Small intestine (tissue), 7 donors: ENCODE data around the gene PACRG. TPM values are rescaled to one million over a fixed set of nuclear protein-coding genes. Genes with fewer than 3 reads are reported as not detected.

ENCODE experiments used
- DNase-seq, 2 donors: peaks; one replicate each; pipeline versions ENCODE4 v3.0.0 to v3.0.0-alpha.2; 2013
- FAIRE-seq: peaks from 2 replicates; lab custom pipeline; 2012; peaks lifted over from hg19 to GRCh38; lab: Jason Lieb, UNC
- H3K27ac ChIP-seq, 3 donors: one replicate each; pipeline ENCODE4 v1.5.1; 2013; ENCODE audit warnings: low read length in 2 of 3, mild to moderate bottlenecking in 2 of 3, control low read depth in 1 of 3, inconsistent platforms in 1 of 3, low read depth in 1 of 3, moderate library complexity in 1 of 3
- H3K27me3 ChIP-seq, 3 donors: one replicate each; pipeline ENCODE4 v1.6.1; 2013; ENCODE audit warnings: low read length in 3 of 3, inconsistent platforms in 1 of 3; ENCODE audit not compliant: control insufficient read depth in 3 of 3, insufficient read depth in 3 of 3
- H3K36me3 ChIP-seq, 3 donors: one replicate each; pipeline ENCODE4 v1.6.1; 2013; ENCODE audit warnings: low read length in 3 of 3, inconsistent platforms in 1 of 3, low read depth in 1 of 3, mild to moderate bottlenecking in 1 of 3, moderate library complexity in 1 of 3; ENCODE audit not compliant: control insufficient read depth in 3 of 3, insufficient read depth in 2 of 3
- H3K4me1 ChIP-seq, 3 donors: one replicate each; pipeline ENCODE4 v1.6.1; 2013; ENCODE audit warnings: low read length in 2 of 3, inconsistent platforms in 1 of 3, low read depth in 1 of 3, mild to moderate bottlenecking in 1 of 3, moderate library complexity in 1 of 3; ENCODE audit not compliant: control insufficient read depth in 3 of 3, insufficient read depth in 2 of 3
- H3K4me3 ChIP-seq, 3 donors: one replicate each; pipeline ENCODE4 v1.5.1; 2013; ENCODE audit warnings: low read length in 3 of 3, control low read depth in 1 of 3, inconsistent platforms in 1 of 3, low read depth in 1 of 3, mild to moderate bottlenecking in 1 of 3, moderate library complexity in 1 of 3
- H3K9me3 ChIP-seq, 2 donors: one replicate each; pipeline ENCODE4 v1.6.1; 2013; ENCODE audit warnings: low read depth in 1 of 2, low read length in 1 of 2; ENCODE audit not compliant: control insufficient read depth in 2 of 2, insufficient read depth in 1 of 2
- WGBS, 3 donors: extraction: QIAGEN DNeasy Blood & Tissue Kit; methylation state at CpG; one replicate each; pipeline ENCODE4 v1.1.7; 2013; 5-methylcytosine and 5-hydroxymethylcytosine counted together
- polyA plus RNA-seq, 4 donors: library from polyadenylated mRNA; stranded (reverse) in 3 of 4; unstranded in 1 of 4; fragments of 200-250 nt in 3 of 4; fragments of 120-200 nt in 1 of 4; gene quantifications; one replicate each; pipeline versions ENCODE4 v1.2.1 to v1.2.3, GENCODE V29; 2013
- donor health status: healthy with polysubstance abuse.
- donor health status: control.
- donor health status: control.
- donor health status: Bipolar disorder and iron deficiency.
- donor health status: healthy.

The PACRG gene
- polyA plus RNA-seq, 4 donors: 0.49 to 1.5 TPM; not detected in 2

DNA sequence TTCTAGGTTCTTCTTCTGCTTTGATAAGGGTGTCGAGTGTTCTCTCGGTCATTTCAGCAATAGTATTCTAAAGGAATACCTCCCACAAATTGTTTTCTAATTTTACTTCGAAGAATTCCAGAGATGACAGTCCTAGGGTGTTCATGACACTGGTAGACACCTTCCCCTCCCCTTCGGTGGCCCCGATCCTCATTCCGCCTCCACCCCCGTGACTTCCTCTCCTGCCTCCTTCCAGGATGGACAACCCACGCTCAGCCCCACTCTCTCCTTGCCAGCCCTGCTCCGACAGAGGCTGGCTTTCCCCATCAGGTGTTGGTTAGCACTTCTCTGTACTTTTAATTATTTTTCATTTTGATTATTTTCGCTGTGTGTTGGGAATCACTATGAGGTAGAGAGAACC lies 431.9 kb downstream of the PACRG start:
- DNase-seq (no peak), FAIRE-seq (no peak)
- 72 to 77% (median 76%) methylated on average over 10 of the region's 10 CpGs for WGBS, 3 donors
- H3K36me3 ChIP-seq: no peaks in the 10 kb centered on the region
- H3K27ac ChIP-seq: no peak overlapping the region
- H3K4me3 ChIP-seq: no peak overlapping the region
- H3K27me3 ChIP-seq: no peaks in the 10 kb centered on the region
- H3K9me3 ChIP-seq: peaks cover 0 to 3% of the 10 kb centered on the region in 2 donors
- H3K4me1 ChIP-seq: no peaks in the 10 kb centered on the region

DNA sequence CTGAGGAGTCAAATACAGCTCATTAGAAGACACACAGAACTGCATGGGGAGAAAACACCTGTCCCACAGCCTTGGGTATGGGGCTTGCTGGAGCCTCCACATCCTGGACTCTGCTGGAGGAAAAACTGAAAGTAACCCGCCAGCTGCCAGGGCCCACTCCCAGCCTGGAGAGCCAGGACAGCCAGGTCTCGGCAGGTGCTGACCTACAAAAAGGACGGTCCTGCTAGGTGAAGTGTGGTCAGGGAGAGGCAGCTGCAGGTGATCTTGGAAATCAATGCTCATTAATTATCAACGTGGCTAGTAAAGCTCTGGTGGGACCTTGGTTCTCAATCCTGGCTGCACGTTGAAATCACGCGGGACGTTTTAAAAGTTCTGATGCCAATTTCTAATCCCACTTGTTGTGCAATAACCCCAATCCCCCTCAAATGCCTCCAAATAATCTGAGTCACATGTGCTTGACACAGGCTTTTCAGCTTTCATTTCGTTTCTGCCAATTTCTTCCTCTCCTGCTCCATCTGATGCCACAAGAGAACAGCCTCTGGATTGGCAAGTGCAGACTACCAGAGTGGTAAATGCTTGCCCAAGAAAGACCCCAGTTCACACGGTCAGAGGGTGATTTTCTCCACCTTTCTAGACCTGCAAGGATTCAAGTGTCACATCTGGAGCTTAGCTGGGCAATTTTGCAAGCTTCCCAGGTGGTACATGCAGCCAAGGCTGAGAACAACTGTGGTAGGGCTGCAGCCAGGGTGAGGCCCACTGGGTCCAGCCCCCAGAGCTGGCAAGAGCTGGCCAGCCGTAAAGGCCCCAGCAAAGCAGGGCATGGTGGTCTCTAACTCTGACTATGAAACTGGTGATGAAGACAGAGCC lies 434.5 kb downstream of the PACRG start:
- Histone ChIP-seq H3K4me3 (no peak overlapping the region), H3K36me3 (no peaks in the 10 kb centered on the region), H3K9me3 (peaks cover 0 to 3% of the 10 kb centered on the region in 2 donors), H3K4me1 (no peaks in the 10 kb centered on the region), H3K27me3 (no peaks in the 10 kb centered on the region), H3K27ac (no peak overlapping the region)
- FAIRE-seq: no peak
- no peak for DNase-seq
- 72 to 82% (median 74%) methylated on average over 11 of the region's 11 CpGs for WGBS, 3 donors

DNA sequence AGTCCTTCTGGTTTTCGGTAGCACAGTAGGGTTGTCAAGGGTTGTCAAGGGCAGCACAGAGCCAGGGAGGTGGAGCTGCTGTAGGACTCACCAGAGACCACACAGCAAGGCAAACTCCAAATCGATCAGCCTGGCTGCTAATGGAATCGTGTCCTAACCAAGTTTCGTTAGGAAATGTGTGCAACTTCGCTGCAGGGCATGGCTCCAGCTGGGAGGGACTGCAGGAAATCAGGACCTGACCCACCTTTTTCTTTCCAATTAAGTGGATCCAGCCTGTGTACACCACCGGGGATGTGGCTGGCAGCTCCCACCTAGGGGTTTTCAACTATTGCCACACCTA lies 435.1 kb downstream of the PACRG start:
- Histone ChIP-seq H3K27me3 (no peaks in the 10 kb centered on the region), H3K4me3 (no peak overlapping the region), H3K4me1 (no peaks in the 10 kb centered on the region), H3K27ac (no peak overlapping the region), H3K36me3 (no peaks in the 10 kb centered on the region), H3K9me3 (peaks cover 0 to 3% of the 10 kb centered on the region in 2 donors)
- WGBS, 3 donors: 63 to 78% (median 78%) methylated on average over 6 of the region's 6 CpGs
- no peak for FAIRE-seq
- no peak for DNase-seq

DNA sequence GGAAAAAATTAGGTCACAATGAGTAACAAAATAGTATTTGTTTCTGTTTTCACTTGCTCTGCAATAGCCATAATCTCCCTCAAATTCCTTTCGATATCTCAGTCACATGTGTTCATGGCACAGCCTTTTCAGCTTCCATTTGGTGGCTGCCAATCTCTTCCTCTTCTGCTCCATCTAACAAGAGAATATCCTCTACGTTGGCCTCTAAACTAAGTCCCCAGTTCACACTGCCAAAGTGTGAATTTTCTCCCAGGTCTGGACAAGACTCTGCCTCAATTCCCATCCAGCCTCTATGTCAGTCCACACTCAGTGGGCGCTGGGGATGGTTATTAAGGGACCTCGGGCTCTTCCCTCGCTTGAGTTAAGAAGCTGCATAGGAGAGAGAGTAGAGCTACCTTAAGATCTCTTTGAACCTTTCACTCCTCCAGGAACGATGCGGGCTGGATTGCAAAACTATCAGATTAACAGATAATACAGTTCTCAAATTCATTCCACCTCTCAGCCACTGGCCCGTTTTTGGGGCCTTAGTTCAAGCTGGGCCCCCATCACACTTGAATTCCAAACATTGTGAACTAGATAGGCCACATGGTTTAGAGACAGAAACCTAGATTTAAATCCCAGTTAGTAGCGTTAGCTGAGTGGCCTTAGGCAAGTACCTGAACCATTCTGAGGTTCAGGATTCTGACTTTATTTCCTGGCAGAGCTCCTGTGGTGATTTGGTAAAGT lies 436.6 kb downstream of the PACRG start:
- Histone ChIP-seq H3K27ac (no peak overlapping the region), H3K36me3 (no peaks in the 10 kb centered on the region), H3K27me3 (no peaks in the 10 kb centered on the region), H3K4me1 (no peaks in the 10 kb centered on the region), H3K4me3 (no peak overlapping the region), H3K9me3 (peaks cover 0 to 3% of the 10 kb centered on the region in 2 donors)
- WGBS, 3 donors: 76 to 78% (median 77%) methylated on average over 9 of the region's 9 CpGs
- FAIRE-seq: no peak
- no peak for DNase-seq

DNA sequence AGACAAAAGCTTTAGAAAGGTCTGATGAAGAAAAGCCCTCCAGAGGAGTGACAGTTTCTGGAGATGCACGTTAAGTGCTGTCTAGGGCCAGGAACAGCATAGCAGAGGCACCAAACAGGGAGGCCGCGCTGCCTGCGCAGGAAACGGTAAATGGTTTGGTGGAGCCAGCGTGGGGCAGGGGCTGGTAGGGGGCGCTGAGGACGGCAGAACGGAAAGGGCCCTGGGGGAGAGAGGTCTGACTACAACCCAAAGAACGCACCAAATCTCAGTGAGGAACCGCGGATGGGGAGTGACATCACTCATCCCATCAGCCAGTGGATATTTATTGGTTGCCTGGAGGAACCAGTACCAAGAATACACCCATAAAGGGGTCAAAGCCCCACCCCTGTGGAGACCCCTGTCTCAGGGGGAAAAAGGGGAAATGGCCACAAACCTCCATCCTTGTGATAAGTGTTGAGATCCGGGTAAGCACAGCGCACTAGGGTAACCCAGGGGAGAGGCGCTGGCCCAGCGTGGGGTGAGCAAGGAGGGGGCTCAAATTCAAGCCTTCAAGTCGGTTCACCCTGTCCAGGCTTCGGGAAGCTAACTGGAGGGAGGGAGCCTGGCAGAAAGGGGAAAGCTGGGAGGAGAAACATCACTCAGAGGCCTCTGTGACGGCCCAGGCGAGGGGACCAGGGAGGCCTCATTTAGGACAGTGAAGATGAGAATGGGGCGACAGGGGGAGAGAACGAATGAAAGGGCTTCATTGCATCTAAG lies 437.6 kb downstream of the PACRG start:
- H3K9me3 ChIP-seq: peaks cover 3% of the 10 kb centered on the region in 2 donors
- DNase-seq: no peak
- no peak overlapping the region for H3K27ac ChIP-seq
- H3K36me3 ChIP-seq: no peaks in the 10 kb centered on the region
- FAIRE-seq: no peak
- no peak overlapping the region for H3K4me3 ChIP-seq
- WGBS, 3 donors: 89 to 91% (median 91%) methylated on average over 22 of the region's 22 CpGs
- H3K27me3 ChIP-seq: no peaks in the 10 kb centered on the region
- H3K4me1 ChIP-seq: no peaks in the 10 kb centered on the region

DNA sequence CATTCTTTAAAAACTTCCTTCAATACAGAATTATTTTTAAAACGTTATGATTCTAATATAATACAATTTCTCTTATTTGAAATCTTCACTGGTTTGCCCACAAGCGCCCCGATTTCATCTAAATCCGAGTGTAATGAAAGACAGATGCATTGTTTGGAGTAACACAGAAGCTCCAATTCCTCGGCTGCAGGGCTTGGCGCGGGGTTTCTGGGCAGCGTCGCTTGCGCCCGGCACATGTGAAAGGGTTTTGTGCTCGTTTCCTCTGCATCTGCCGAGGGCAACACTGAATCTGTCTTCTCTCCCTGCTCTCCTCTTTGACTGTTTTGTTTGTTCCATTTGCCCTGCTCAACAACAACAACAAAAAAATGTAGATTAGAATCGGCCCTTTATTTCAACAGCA lies 438.1 kb downstream of the PACRG start:
- no peaks in the 10 kb centered on the region for H3K36me3 ChIP-seq
- FAIRE-seq: no peak
- DNase-seq: no peak
- no peaks in the 10 kb centered on the region for H3K27me3 ChIP-seq
- peaks cover 3 to 5% of the 10 kb centered on the region in 2 donors for H3K9me3 ChIP-seq
- H3K4me3 ChIP-seq: no peak overlapping the region
- H3K27ac ChIP-seq: no peak overlapping the region
- H3K4me1 ChIP-seq: no peaks in the 10 kb centered on the region
- 82 to 91% (median 85%) methylated on average over 14 of the region's 14 CpGs for WGBS, 3 donors

DNA sequence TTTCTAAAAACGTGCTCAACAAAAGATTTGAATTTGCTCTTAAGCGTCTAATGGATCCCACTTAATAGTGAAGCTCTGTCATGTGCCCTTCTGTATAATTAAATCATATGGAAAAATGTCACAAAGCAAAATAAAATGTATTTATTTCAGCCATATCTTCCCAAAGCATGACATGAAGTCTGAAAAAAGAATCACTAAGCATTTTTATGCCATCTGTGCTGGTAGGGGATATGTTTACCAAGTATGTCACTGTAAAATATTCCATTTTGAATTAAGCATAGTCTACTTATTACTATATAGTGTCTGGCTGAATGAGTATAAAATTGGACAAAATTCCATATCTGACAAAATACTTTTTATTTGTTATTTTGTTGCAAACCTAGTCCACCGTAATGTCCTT lies 438.7 kb downstream of the PACRG start:
- H3K4me1 ChIP-seq: no peaks in the 10 kb centered on the region
- H3K27ac ChIP-seq: no peak overlapping the region
- WGBS, 3 donors: 77 to 83% (median 81%) methylated on average over 3 of the region's 3 CpGs
- H3K27me3 ChIP-seq: no peaks in the 10 kb centered on the region
- FAIRE-seq (no peak), DNase-seq (no peak)
- no peaks in the 10 kb centered on the region for H3K36me3 ChIP-seq
- H3K4me3 ChIP-seq: no peak overlapping the region
- H3K9me3 ChIP-seq: peaks cover 3 to 5% of the 10 kb centered on the region in 2 donors

DNA sequence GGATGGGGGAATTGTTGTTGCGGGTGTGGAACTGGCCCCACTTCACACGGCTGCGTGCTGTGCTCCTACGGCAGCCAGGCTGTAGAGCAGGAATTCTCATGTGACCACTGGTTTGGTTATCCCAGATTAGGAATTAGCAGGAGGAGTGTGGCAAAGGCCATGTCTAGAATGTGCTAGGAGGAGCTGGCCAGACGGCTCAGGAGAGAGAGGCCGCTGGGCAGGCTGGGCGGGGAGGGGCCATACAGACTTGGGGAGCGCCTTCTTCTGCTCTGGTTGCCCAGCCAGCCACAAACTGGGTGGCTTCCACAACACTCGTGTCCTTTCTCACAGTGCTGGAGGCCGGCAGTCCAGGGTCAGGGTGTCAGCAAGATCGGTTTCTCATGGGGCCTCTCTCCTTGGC lies 441.7 kb downstream of the PACRG start:
- Histone ChIP-seq H3K27ac (no peak overlapping the region), H3K27me3 (no peaks in the 10 kb centered on the region), H3K36me3 (no peaks in the 10 kb centered on the region), H3K9me3 (peaks cover 3 to 5% of the 10 kb centered on the region in 2 donors), H3K4me3 (no peak overlapping the region), H3K4me1 (no peaks in the 10 kb centered on the region)
- FAIRE-seq (no peak), DNase-seq (no peak)
- 91 to 96% (median 94%) methylated on average over 10 to 11 of the region's 11 CpGs for WGBS, 3 donors
